ENCODE measurements around the gene PCBP3. TPM values are rescaled to one million over a fixed set of nuclear protein-coding genes. Genes with fewer than 3 reads are reported as not detected.

Gene PCBP3
- total RNA-seq, 1 experiment from 2014 or later = 3.7 TPM

DNA sequence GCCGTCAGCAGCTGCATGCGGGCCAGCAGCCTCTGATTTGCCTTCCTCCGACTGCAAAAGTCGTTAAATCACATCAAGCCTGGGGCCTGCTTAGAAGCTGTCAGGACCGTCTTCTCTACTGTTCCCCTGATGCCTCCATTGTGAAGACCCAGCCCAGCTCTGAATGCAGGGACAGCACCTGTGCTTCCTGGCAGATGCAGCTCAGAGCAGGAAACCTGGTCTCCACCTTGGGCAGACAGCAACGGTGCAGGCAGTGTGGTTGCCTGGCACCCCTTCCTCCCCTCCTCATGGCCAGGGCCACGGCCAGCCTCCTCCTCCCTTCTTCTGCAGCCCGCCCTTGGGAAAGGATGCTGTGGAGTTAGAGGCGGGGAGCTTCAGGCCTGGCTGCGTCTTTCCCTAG is 245.7 kb downstream of the PCBP3 start:
- Mint-ChIP-seq H3K4me1 (ENCODE audit: insufficient read depth, unreplicated experiment) (peaks cover 6% of the 10 kb centered on the region), H3K27ac (ENCODE audit: low read depth, unreplicated experiment) (no peak overlapping the region), H3K9me3 (ENCODE audit: unreplicated experiment) (no peaks in the 10 kb centered on the region), H3K27me3 (ENCODE audit: insufficient read depth, unreplicated experiment) (peaks cover 19% of the 10 kb centered on the region), H3K36me3 (ENCODE audit: insufficient read depth, unreplicated experiment) (no peaks in the 10 kb centered on the region), H3K4me3 (ENCODE audit: unreplicated experiment) (no peak overlapping the region)
- intact Hi-C loops (cut with micrococcal nuclease) = no loop called here
- BruUV-seq (replicated peaks) = no TSS peak
- ChIA-PET POLR2A (interaction anchor here (0.7 kb wide), 1 partner anchor 15 kb away, joined by 3 read pairs; no protein-coding TSS in a partner anchor), CTCF (interaction anchor here (0.6 to 1.1 kb wide), 4 partner anchors 9 to 760 kb away, joined by 3 to 7 read pairs (median 4); no protein-coding TSS in a partner anchor)
- TF ChIP-seq, protein P1, sequence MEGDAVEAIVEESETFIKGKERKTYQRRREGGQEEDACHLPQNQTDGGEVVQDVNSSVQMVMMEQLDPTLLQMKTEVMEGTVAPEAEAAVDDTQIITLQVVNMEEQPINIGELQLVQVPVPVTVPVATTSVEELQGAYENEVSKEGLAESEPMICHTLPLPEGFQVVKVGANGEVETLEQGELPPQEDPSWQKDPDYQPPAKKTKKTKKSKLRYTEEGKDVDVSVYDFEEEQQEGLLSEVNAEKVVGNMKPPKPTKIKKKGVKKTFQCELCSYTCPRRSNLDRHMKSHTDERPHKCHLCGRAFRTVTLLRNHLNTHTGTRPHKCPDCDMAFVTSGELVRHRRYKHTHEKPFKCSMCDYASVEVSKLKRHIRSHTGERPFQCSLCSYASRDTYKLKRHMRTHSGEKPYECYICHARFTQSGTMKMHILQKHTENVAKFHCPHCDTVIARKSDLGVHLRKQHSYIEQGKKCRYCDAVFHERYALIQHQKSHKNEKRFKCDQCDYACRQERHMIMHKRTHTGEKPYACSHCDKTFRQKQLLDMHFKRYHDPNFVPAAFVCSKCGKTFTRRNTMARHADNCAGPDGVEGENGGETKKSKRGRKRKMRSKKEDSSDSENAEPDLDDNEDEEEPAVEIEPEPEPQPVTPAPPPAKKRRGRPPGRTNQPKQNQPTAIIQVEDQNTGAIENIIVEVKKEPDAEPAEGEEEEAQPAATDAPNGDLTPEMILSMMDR (IDR thresholded peaks at IDR 0.05; ENCODE audit: unreplicated experiment) = no peak
- no peak for DNase-seq (ENCODE audit: unreplicated experiment)

DNA sequence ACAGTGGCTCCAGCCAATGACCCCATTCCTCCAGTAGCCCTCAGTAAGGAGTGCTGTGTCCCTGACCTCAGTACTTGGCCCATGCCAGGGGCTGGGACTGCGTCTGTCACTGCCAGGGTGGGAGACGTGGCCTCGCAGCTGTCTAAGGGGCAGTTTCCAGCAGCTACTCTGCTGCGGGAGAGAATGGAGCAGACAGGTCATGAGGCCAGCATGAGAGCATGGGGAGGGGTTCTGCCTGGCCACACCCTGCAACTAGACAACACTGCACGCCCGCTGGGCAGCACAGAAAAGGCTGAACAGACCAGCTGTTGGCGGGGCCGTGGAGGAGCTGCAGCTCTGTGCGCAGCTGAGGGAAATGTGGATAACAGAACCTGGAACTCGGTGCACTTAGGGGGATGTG is 246.4 kb downstream of the PCBP3 start:
- H3K36me3 Mint-ChIP-seq (ENCODE audit: insufficient read depth, unreplicated experiment) = no peaks in the 10 kb centered on the region
- H3K27me3 Mint-ChIP-seq (ENCODE audit: insufficient read depth, unreplicated experiment) = peaks cover 19% of the 10 kb centered on the region
- no peak overlapping the region for H3K4me3 Mint-ChIP-seq (ENCODE audit: unreplicated experiment)
- H3K27ac Mint-ChIP-seq (ENCODE audit: low read depth, unreplicated experiment) = no peak overlapping the region
- H3K9me3 Mint-ChIP-seq (ENCODE audit: unreplicated experiment) = no peaks in the 10 kb centered on the region
- intact Hi-C loops (cut with micrococcal nuclease) = no loop called here
- TF ChIP-seq, protein P1 (IDR thresholded peaks at IDR 0.05; ENCODE audit: unreplicated experiment) = no peak
- POLR2A ChIA-PET = no interaction called here
- CTCF ChIA-PET = interaction anchor here (0.6 to 1.1 kb wide), 3 partner anchors 10 to 429 kb away, joined by 3 to 7 read pairs (median 3); no protein-coding TSS in a partner anchor
- H3K4me1 Mint-ChIP-seq (ENCODE audit: insufficient read depth, unreplicated experiment) = peaks cover 6% of the 10 kb centered on the region
- BruUV-seq (replicated peaks) = no TSS peak
- no peak for DNase-seq (ENCODE audit: unreplicated experiment)

GRCh38 chr21:45891388-45892155 is 248.0 kb downstream of the PCBP3 start:
- no peak for DNase-seq (ENCODE audit: unreplicated experiment)
- Mint-ChIP-seq H3K27ac (ENCODE audit: low read depth, unreplicated experiment) (no peak overlapping the region), H3K36me3 (ENCODE audit: insufficient read depth, unreplicated experiment) (no peaks in the 10 kb centered on the region)

GRCh38 chr21:45892156-45892915 is 248.8 kb downstream of the PCBP3 start:
- ChIA-PET CTCF (no interaction called here), POLR2A (no interaction called here)
- no peak overlapping the region for H3K27ac Mint-ChIP-seq (ENCODE audit: low read depth, unreplicated experiment)
- H3K27me3 Mint-ChIP-seq (ENCODE audit: insufficient read depth, unreplicated experiment) = peaks cover 19% of the 10 kb centered on the region
- H3K4me1 Mint-ChIP-seq (ENCODE audit: insufficient read depth, unreplicated experiment) = no peaks in the 10 kb centered on the region
- H3K4me3 Mint-ChIP-seq (ENCODE audit: unreplicated experiment) = no peak overlapping the region
- H3K9me3 Mint-ChIP-seq (ENCODE audit: unreplicated experiment) = no peaks in the 10 kb centered on the region
- TF ChIP-seq, protein P1 (IDR thresholded peaks at IDR 0.05; ENCODE audit: unreplicated experiment) = no peak
- BruUV-seq (replicated peaks) = no TSS peak
- no peak for DNase-seq (ENCODE audit: unreplicated experiment)
- intact Hi-C loops (cut with micrococcal nuclease) = no loop called here
- H3K36me3 Mint-ChIP-seq (ENCODE audit: insufficient read depth, unreplicated experiment) = no peaks in the 10 kb centered on the region

More at GRCh38 chr21:45891388-45892155, 248.0 kb downstream of the PCBP3 start:
- Mint-ChIP-seq H3K27me3 (ENCODE audit: insufficient read depth, unreplicated experiment) (peaks cover 19% of the 10 kb centered on the region), H3K4me3 (ENCODE audit: unreplicated experiment) (no peak overlapping the region), H3K9me3 (ENCODE audit: unreplicated experiment) (no peaks in the 10 kb centered on the region), H3K4me1 (ENCODE audit: insufficient read depth, unreplicated experiment) (no peaks in the 10 kb centered on the region)
- ChIA-PET CTCF (no interaction called here), POLR2A (no interaction called here)
- TF ChIP-seq, protein P1 (IDR thresholded peaks at IDR 0.05; ENCODE audit: unreplicated experiment) = no peak
- BruUV-seq (replicated peaks) = no TSS peak
- intact Hi-C loops (cut with micrococcal nuclease) = no loop called here
